ENCODE data around the gene ADGRG6. TPM values are rescaled to one million over a fixed set of nuclear protein-coding genes. Genes with fewer than 3 reads are reported as not detected.
A peak's percentile ranks its signal among the peaks of the same experiment; 100 is the strongest.

ADGRG6 gene
- total RNA-seq, 1 experiment from 2014 or later, result 30.3 TPM

DNA sequence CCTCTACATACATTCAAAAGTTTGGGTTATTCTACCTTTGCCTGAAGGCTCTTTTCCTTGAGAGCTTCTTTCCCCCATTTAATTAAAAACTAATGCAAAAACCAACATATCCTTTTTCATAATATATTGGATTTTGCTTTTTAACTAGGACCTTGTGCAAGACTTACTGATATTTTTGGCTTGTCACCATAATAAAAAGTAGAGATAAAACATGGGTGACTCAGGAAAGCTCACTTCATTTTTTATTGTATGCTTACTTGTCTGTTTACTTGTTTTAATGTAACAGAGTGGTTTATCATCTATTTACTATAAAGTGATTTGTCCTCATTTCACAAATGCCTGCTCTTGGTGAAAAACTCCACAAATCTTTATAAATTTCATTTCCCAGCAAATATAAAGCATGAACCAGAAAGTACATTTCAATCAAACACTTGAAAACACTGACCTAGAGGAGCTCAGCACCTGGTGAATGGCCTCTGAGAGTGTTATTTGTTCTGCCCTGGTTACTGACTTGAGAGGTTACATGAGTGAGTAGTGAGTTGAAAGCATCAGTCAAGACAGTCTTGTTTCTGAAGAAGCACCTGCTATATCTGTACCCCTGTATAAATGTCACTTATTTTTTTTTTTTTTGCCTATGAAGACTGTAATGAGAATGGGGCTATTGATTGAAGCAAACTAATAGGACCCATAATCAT, 20.8 kb downstream of the ADGRG6 start:
- intact Hi-C loops (cut with micrococcal nuclease; ENCODE audit: unreplicated experiment), result loop anchor here (1.0 kb wide), 1 partner anchor 53 kb away; no protein-coding TSS in a partner anchor
- TF ChIP-seq, protein P1, sequence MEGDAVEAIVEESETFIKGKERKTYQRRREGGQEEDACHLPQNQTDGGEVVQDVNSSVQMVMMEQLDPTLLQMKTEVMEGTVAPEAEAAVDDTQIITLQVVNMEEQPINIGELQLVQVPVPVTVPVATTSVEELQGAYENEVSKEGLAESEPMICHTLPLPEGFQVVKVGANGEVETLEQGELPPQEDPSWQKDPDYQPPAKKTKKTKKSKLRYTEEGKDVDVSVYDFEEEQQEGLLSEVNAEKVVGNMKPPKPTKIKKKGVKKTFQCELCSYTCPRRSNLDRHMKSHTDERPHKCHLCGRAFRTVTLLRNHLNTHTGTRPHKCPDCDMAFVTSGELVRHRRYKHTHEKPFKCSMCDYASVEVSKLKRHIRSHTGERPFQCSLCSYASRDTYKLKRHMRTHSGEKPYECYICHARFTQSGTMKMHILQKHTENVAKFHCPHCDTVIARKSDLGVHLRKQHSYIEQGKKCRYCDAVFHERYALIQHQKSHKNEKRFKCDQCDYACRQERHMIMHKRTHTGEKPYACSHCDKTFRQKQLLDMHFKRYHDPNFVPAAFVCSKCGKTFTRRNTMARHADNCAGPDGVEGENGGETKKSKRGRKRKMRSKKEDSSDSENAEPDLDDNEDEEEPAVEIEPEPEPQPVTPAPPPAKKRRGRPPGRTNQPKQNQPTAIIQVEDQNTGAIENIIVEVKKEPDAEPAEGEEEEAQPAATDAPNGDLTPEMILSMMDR (conservative IDR thresholded peaks at IDR 0.05), result no peak
- no peak for TF ChIP-seq EZH2 (IDR thresholded peaks at IDR 0.05; ENCODE audit: low read depth)
- BruUV-seq (replicated peaks), result no TSS peak
- ChIA-PET CTCF (interaction anchor here (0.6 kb wide), 2 partner anchors 96 to 328 kb away, joined by 9 to 19 read pairs; no protein-coding TSS in a partner anchor), POLR2A (ENCODE audit: unreplicated experiment) (interaction anchor here (0.6 kb wide), 1 partner anchor 16 kb away, joined by 4 read pairs; no protein-coding TSS in a partner anchor)
- no peaks in the 10 kb centered on the region for H3K27me3 ChIP-seq (ENCODE audit: insufficient read depth, low read depth)
- H3K9me3 ChIP-seq (ENCODE audit: insufficient read depth, low read depth), result no peaks in the 10 kb centered on the region; the same call in 1 of the 2 replicates
- H3K9me2 ChIP-seq (ENCODE audit: insufficient read depth), result no peaks in the 10 kb centered on the region
- peaks cover 6% of the 10 kb centered on the region; the same call in 1 of the 2 replicates for H3K79me2 ChIP-seq (ENCODE audit: low read depth)
- peak overlapping the region; percentile 85 for H3K27ac ChIP-seq
- H3K4me1 ChIP-seq (replicated peaks; ENCODE audit: insufficient read depth), result peaks cover 32% of the 10 kb centered on the region
- H3K36me3 ChIP-seq (ENCODE audit: low read depth), result no peaks in the 10 kb centered on the region
- H3K4me2 ChIP-seq, result peak overlapping the region; percentile 11; the same call in 1 of the 2 replicates
- no peak overlapping the region for H2AFZ ChIP-seq
- peaks cover 21% of the 10 kb centered on the region for H3F3A ChIP-seq (ENCODE audit: insufficient read depth, low read depth)
- no peaks in the 10 kb centered on the region for H4K20me1 ChIP-seq (ENCODE audit: insufficient read depth)
- no peak for DNase-seq
- no peak overlapping the region for H3K4me3 ChIP-seq

DNA sequence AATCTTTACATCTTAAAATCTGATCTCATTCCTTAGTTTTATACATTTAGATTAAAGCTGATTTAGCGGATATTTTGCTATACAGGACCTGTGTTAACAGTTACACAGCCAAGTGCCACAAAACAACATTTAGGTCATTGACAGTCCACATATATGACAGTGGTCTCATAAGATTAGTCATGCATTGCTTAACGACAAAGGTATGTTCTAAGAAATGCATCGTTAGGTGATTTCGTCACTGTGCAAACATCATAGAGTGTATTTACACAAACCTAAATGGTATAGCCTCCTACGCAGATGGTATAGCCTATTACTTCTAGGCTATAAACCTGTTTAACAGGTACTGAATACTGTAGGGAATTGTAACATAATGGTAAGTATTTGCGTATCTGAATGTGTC, 21.6 kb downstream of the ADGRG6 start:
- Histone ChIP-seq H3K4me1 (replicated peaks; ENCODE audit: insufficient read depth) (peaks cover 32% of the 10 kb centered on the region), H3F3A (ENCODE audit: insufficient read depth, low read depth) (peaks cover 21% of the 10 kb centered on the region), H3K79me2 (ENCODE audit: low read depth) (peaks cover 6% of the 10 kb centered on the region; the same call in 1 of the 2 replicates), H4K20me1 (ENCODE audit: insufficient read depth) (no peaks in the 10 kb centered on the region), H2AFZ (no peak overlapping the region), H3K36me3 (ENCODE audit: low read depth) (0 out of 2 replicates have a peak, but pooled peaks cover 3% of the 10 kb centered on the region), H3K27me3 (ENCODE audit: insufficient read depth, low read depth) (no peaks in the 10 kb centered on the region), H3K9me2 (ENCODE audit: insufficient read depth) (no peaks in the 10 kb centered on the region), H3K4me3 (no peak overlapping the region), H3K27ac (peak overlapping the region; percentile 85), H3K4me2 (peak overlapping the region; percentile 68), H3K9me3 (ENCODE audit: insufficient read depth, low read depth) (no peaks in the 10 kb centered on the region; the same call in 1 of the 2 replicates)
- BruUV-seq (replicated peaks), result no TSS peak
- POLR2A ChIA-PET (ENCODE audit: unreplicated experiment), result no interaction called here
- peak; percentile 25 to 98 for DNase-seq
- intact Hi-C loops (cut with micrococcal nuclease; ENCODE audit: unreplicated experiment), result loop anchor here (1.0 kb wide), 1 partner anchor 52 kb away; no protein-coding TSS in a partner anchor
- CTCF ChIA-PET, result no interaction called here
- TF ChIP-seq EZH2 (IDR thresholded peaks at IDR 0.05; ENCODE audit: low read depth), result no peak
- TF ChIP-seq, protein P1 (conservative IDR thresholded peaks at IDR 0.05), result no peak

DNA sequence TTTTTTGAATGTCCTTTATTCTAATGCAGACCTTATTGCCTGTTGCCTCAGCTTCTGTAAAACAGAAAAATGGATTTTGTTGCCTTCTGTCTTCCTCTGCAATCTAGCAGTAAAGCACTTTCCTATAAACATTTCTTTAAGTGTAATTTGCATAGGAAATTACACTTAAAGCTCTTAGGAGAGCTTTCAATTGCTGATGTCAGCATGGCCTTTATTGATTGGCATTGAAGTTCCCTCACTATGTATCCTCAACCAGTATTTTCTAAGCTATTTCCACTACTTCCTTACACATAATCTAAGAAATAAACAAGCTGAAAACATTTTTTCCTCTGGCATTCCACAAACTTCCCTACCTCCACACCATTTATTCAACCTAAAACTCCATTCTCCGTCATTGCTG, 22.3 kb downstream of the ADGRG6 start:
- Histone ChIP-seq H3K36me3 (ENCODE audit: low read depth) (0 out of 2 replicates have a peak, but pooled peaks cover 3% of the 10 kb centered on the region), H3K9me3 (ENCODE audit: insufficient read depth, low read depth) (no peaks in the 10 kb centered on the region; the same call in 1 of the 2 replicates), H3K4me2 (peak overlapping the region; percentile 68), H3F3A (ENCODE audit: insufficient read depth, low read depth) (peaks cover 21% of the 10 kb centered on the region), H3K9me2 (ENCODE audit: insufficient read depth) (no peaks in the 10 kb centered on the region), H3K4me1 (replicated peaks; ENCODE audit: insufficient read depth) (peaks cover 39% of the 10 kb centered on the region), H2AFZ (0 out of 2 replicates have a peak overlapping the region, but pooled peaks have one; percentile 5), H3K4me3 (peak overlapping the region; percentile 19; the same call in 1 of the 2 replicates), H3K27ac (peak overlapping the region; percentile 85), H3K79me2 (ENCODE audit: low read depth) (peaks cover 6% of the 10 kb centered on the region; the same call in 1 of the 2 replicates), H3K27me3 (ENCODE audit: insufficient read depth, low read depth) (no peaks in the 10 kb centered on the region), H4K20me1 (ENCODE audit: insufficient read depth) (no peaks in the 10 kb centered on the region)
- intact Hi-C loops (cut with micrococcal nuclease; ENCODE audit: unreplicated experiment), result no loop called here
- no peak for DNase-seq
- TF ChIP-seq, protein P1 (conservative IDR thresholded peaks at IDR 0.05), result no peak
- TF ChIP-seq EZH2 (IDR thresholded peaks at IDR 0.05; ENCODE audit: low read depth), result no peak
- ChIA-PET POLR2A (ENCODE audit: unreplicated experiment) (no interaction called here), CTCF (interaction anchor here (0.6 kb wide), 2 partner anchors 49 to 167 kb away, joined by 3 to 4 read pairs; no protein-coding TSS in a partner anchor)
- TSS peak; percentile 34 for BruUV-seq (replicated peaks)
